Measurements from ENCODE around the gene TLR4.

The TLR4 gene

GRCh38 chr9:117704024-117704575 lies at the start of gene TLR4:
TLR4 (plus strand) TSS chr9:117704403; CDS start chr9:117704473, 70 bp downstream.
- DNase-seq = peak; percentile 90 to 98

GRCh38 chr9:117656002-117656401 lies 48.2 kb upstream of the TLR4 start:
- no peak for DNase-seq

- DNase-seq = no peak
Observed at GRCh38 chr9:117662651-117663050, 41.6 kb upstream of the TLR4 start.

- no peak for DNase-seq
Observed at GRCh38 chr9:117664419-117664818, 39.8 kb upstream of the TLR4 start.

- DNase-seq = no peak
Observed at GRCh38 chr9:117665601-117666385, 38.4 kb upstream of the TLR4 start.

- no peak for DNase-seq
Observed at GRCh38 chr9:117671468-117671867, 32.7 kb upstream of the TLR4 start.

- no peak for DNase-seq
Observed at GRCh38 chr9:117672369-117672768, 31.8 kb upstream of the TLR4 start.

GRCh38 chr9:117677572-117677971 lies 26.6 kb upstream of the TLR4 start:
- DNase-seq = peak in 1 of 2 donors; percentile 13

GRCh38 chr9:117678871-117679270 lies 25.3 kb upstream of the TLR4 start:
- DNase-seq = no peak

GRCh38 chr9:117679416-117679815 lies 24.8 kb upstream of the TLR4 start:
- DNase-seq = no peak

- DNase-seq = no peak
Observed at GRCh38 chr9:117681888-117682287, 22.3 kb upstream of the TLR4 start.

- no peak for DNase-seq
Observed at GRCh38 chr9:117682955-117683710, 21.1 kb upstream of the TLR4 start.

GRCh38 chr9:117687532-117687931 lies 16.7 kb upstream of the TLR4 start:
- no peak for DNase-seq

- no peak for DNase-seq
Observed at GRCh38 chr9:117691367-117691766, 12.8 kb upstream of the TLR4 start.

- DNase-seq = peak; percentile 40 to 57
Observed at GRCh38 chr9:117696154-117696553, 8.0 kb upstream of the TLR4 start.

- no peak for DNase-seq
Observed at GRCh38 chr9:117697046-117697445, 7.2 kb upstream of the TLR4 start.

GRCh38 chr9:117703537-117703936 lies 666 bp upstream of the TLR4 start:
- peak; percentile 73 to 83 for DNase-seq

- no peak for DNase-seq
Observed at GRCh38 chr9:117704597-117704996, 394 bp downstream of the TLR4 start.

- no peak for DNase-seq
Observed at GRCh38 chr9:117705386-117705785, 1.2 kb downstream of the TLR4 start.

GRCh38 chr9:117706421-117707116 lies 2.4 kb downstream of the TLR4 start:
- peak in 1 of 2 donors; percentile 40 for DNase-seq

GRCh38 chr9:117707561-117707960 lies 3.4 kb downstream of the TLR4 start:
- DNase-seq = peak in 1 of 2 donors; percentile 47

- no peak for DNase-seq
Observed at GRCh38 chr9:117709936-117710335, 5.7 kb downstream of the TLR4 start.

- no peak for DNase-seq
Observed at GRCh38 chr9:117714282-117714681, 10.1 kb downstream of the TLR4 start.

Measured in inflammatory macrophage treated with lipopolysaccharide for 1 hour (primary cell).